ENCODE results near the gene DOP1A.
A peak's percentile ranks its signal among the peaks of the same experiment; 100 is the strongest.

Gene DOP1A, protein sequence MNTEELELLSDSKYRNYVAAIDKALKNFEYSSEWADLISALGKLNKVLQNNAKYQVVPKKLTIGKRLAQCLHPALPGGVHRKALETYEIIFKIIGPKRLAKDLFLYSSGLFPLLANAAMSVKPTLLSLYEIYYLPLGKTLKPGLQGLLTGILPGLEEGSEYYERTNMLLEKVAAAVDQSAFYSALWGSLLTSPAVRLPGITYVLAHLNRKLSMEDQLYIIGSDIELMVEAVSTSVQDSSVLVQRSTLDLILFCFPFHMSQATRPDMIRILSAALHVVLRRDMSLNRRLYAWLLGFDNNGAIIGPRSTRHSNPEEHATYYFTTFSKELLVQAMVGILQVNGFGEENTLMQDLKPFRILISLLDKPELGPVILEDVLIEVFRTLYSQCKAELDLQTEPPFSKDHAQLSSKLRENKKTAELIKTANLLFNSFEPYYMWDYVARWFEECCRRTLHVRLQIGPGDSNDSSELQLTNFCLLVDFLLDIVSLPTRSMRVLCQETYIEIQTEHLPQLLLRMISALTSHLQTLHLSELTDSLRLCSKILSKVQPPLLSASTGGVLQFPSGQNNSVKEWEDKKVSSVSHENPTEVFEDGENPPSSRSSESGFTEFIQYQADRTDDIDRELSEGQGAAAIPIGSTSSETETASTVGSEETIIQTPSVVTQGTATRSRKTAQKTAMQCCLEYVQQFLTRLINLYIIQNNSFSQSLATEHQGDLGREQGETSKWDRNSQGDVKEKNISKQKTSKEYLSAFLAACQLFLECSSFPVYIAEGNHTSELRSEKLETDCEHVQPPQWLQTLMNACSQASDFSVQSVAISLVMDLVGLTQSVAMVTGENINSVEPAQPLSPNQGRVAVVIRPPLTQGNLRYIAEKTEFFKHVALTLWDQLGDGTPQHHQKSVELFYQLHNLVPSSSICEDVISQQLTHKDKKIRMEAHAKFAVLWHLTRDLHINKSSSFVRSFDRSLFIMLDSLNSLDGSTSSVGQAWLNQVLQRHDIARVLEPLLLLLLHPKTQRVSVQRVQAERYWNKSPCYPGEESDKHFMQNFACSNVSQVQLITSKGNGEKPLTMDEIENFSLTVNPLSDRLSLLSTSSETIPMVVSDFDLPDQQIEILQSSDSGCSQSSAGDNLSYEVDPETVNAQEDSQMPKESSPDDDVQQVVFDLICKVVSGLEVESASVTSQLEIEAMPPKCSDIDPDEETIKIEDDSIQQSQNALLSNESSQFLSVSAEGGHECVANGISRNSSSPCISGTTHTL (N-terminal part only)

DNA sequence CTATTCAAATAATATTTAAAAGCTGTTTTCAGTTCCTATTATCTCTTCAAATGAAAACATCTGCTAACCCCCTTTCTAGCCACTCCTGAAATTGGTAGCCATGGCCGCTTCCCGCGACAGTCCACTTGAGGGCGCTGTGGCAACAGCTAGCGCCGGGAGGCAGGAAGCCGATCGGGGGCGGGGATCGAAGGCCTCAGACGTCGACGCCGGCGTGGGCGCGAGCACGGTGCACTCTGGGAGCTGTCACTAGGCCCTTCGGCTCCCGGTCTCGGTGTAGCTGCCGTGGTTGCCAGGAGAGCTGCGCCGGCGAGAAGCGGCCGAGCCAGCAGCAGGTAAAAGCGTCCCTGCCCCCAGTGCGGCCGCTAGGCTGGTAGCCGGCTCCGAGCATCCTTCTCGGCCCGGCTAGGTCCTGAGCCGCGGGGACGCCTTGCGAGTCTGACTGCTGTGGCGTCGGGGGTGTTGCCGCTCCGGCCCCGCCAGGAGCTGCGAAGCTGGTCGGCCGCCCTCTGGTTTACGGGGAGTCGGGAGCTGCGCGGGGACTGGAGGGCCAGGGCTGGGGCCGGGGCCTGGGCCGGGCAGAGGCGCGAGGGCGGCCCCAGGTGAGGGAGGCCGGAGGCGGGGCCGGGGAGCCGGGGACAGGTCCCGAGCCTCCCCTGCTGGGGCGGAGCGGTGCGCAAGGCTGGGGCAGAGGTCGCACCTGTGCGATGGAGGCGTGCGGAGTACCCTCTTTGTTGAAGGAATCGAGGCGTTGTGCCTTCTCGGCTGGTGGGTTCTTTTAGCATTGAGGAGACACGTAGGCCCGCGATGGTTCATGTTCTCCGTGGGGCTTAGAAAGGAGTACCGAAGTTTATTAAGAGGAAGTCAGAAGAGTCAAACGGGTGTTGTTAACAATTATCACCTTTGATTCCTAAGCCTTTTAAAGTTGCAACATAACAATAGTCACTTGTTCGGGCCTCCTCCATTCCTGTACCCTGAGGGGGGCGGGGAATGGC, at the start of gene DOP1A:
DOP1A (plus strand) TSS at position 224 of the 992 bp plus-strand sequence. CDS start 29,307 bp downstream, outside the sequence.
- TF ChIP-seq, protein P1, sequence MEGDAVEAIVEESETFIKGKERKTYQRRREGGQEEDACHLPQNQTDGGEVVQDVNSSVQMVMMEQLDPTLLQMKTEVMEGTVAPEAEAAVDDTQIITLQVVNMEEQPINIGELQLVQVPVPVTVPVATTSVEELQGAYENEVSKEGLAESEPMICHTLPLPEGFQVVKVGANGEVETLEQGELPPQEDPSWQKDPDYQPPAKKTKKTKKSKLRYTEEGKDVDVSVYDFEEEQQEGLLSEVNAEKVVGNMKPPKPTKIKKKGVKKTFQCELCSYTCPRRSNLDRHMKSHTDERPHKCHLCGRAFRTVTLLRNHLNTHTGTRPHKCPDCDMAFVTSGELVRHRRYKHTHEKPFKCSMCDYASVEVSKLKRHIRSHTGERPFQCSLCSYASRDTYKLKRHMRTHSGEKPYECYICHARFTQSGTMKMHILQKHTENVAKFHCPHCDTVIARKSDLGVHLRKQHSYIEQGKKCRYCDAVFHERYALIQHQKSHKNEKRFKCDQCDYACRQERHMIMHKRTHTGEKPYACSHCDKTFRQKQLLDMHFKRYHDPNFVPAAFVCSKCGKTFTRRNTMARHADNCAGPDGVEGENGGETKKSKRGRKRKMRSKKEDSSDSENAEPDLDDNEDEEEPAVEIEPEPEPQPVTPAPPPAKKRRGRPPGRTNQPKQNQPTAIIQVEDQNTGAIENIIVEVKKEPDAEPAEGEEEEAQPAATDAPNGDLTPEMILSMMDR (conservative IDR thresholded peaks at IDR 0.05; ENCODE audit: low read depth, low read length): peak; percentile 98
- peak within 1 kb of the TSS; percentile 77 for H3K4me3 ChIP-seq (ENCODE audit: low read length)
- peak; percentile 74 for DNase-seq (ENCODE audit: low read depth)

DNA sequence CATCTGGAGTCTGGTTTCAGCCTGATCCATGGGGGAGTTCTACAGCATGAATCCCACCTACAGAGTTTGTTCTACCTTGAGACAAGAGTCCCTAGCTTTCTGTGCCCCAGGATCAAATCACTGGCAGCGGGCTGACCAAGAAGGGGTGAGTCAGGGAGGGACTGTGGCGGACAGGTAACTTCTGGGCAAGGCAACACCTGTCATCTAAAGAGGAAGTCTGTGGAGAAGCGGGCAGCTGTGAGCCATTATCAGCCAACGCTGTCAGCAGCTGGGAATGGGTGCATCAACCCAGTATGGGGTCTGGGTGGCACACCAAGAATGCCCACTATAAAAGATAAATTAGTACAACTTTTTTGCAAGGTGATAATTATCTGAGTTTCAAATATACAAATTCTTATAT, 47.7 kb upstream of the DOP1A start:
- TF ChIP-seq, protein P1 (conservative IDR thresholded peaks at IDR 0.05; ENCODE audit: low read depth, low read length): no peak
- no peak for DNase-seq (ENCODE audit: low read depth)
- no peak overlapping the region for H3K4me3 ChIP-seq (ENCODE audit: low read length)

DNA sequence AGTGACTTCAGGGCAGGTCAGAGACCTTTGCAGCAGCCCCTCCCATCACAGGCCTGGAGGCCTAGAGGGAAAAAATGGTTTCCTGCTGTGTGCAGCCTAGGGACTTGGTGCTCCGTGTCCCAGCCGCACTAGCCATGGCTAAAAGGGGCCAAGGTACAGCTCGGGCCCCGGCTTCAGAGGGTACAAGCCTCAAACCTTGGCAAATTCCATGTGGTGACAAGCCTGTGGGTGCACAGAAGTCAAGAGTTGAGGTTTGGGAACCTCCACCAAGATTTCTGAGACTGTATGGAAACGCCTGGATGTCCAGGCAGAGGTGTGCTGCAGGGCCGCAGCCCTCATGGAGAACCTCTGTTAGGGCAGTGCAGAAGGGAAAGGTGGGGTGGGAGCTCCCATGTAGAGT, 35.8 kb upstream of the DOP1A start:
- TF ChIP-seq, protein P1 (conservative IDR thresholded peaks at IDR 0.05; ENCODE audit: low read depth, low read length): no peak
- no peak overlapping the region for H3K4me3 ChIP-seq (ENCODE audit: low read length)
- no peak for DNase-seq (ENCODE audit: low read depth)

DNA sequence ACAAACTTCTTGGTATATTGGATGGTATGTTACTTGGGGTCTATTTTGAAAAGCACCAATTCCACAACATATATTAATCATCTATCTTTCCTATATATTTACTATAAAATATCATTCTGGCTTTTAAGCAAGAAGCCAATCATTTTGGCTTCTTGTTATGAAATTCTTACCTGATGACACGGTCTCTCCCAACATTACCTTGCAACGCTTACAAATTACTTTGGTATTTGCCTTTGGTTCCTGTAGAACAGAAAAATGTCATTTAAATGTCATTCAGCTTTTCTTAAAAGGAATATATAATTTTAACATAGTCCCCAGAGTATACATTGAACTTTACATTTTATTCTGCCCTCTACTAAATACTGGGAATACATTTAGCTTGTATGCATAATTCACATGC, 29.2 kb upstream of the DOP1A start:
- TF ChIP-seq, protein P1 (conservative IDR thresholded peaks at IDR 0.05; ENCODE audit: low read depth, low read length): no peak
- no peak overlapping the region for H3K4me3 ChIP-seq (ENCODE audit: low read length)
- no peak for DNase-seq (ENCODE audit: low read depth)

DNA sequence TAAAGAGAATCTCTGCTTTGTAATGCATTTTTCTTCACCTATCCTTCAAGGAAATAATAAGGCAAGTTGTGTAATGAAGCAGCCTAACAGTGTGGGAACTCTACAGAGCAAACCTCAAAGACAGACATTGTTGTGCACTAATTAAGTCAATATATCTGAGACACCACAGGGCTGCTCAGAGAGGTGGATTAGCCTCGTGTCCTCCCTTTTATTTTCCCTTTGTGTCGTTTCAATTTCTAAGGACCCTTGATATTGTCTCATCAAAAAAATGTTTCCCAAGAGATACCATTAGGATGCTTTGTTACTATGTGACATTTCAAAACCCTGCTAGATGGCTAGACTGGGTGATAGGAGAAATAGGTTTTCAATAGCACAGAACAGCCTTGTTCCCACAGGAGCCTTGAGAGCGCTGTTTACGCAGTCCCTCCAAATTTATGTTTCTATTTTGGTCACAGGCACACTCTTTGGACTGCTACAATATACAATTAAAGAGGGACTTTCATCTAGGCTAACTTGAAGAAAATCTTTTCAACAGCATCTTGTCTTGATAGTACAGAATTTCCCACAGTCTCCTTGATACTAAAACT, 24.9 kb upstream of the DOP1A start:
- TF ChIP-seq, protein P1 (conservative IDR thresholded peaks at IDR 0.05; ENCODE audit: low read depth, low read length): no peak
- no peak for DNase-seq (ENCODE audit: low read depth)
- no peak overlapping the region for H3K4me3 ChIP-seq (ENCODE audit: low read length)
